ENCODE results near the gene DCTN2.
"Not testable (repeated sequence)": the region's sequence is repeated elsewhere in the genome, so short reads cannot be mapped to it uniquely, and the experiment has no call there.

- TF ChIP-seq EZH2 (IDR thresholded peaks at IDR 0.05; ENCODE audit: low read length); CTCF (optimal IDR thresholded peaks at IDR 0.05 in 1 of 3, IDR thresholded peaks at IDR 0.05 in 1 of 3, conservative IDR thresholded peaks at IDR 0.05 in 1 of 3; ENCODE audit: extremely low read depth in 1 of 3, insufficient read depth in 2 of 3, low read length in 3 of 3): not testable (repeated sequence)
Observed at GRCh38 chr12:57588951-57589610, 42.1 kb upstream of the DCTN2 start.
